SW 1271 (cell line): ENCODE results near the gene GJC1.
"Not testable (repeated sequence)": the region's sequence is repeated elsewhere in the genome, so short reads cannot be mapped to it uniquely, and the experiment has no call there.

Experiments used
- DNase-seq, 2 experiments: peaks; one replicate each; lab custom pipeline; 2025; lab: John Stamatoyannopoulos, UW

Gene GJC1

GRCh38 chr17:44760474-44761308 lies 69.4 kb downstream of the GJC1 start:
- no peak for DNase-seq

GRCh38 chr17:44759916-44760243 lies 70.2 kb downstream of the GJC1 start:
- no peak for DNase-seq

DNA sequence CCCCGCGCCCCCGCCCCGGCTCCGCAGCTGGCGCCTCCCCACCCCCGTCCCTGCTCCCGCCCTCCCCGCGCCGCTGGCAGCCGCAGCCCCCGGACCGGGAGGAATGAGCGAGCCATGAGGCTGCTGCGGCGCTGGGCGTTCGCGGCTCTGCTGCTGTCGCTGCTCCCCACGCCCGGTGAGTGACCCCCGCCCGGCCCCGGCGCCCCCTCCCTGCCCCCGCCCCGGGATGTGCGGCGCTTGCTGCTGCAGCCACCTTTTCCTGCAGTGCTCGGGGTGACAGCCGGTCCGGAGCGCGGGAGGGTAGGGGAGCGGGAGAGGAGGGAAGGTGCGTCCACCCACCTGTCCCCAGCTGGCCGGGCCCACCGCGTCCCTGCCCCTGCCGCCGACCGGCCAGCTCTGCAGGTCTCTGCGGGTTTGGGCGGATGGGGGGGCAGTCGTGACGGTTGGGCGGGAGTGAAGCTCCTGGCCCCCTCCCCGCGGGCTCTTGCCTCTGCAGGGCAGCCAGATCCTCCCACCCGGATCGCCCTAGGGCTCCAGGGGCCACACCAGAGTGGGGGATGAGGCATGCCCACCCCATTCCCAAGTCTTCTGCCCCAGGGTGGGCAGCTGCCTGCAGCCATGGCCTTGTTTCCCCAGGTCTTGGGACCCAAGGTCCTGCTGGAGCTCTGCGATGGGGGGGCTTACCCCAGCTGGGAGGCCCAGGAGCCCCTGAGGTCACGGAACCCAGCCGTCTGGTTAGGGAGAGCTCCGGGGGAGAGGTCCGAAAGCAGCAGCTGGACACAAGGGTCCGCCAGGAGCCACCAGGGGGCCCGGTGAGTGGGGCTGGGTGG lies 70.8 kb downstream of the GJC1 start:
- DNase-seq: no peak

DNA sequence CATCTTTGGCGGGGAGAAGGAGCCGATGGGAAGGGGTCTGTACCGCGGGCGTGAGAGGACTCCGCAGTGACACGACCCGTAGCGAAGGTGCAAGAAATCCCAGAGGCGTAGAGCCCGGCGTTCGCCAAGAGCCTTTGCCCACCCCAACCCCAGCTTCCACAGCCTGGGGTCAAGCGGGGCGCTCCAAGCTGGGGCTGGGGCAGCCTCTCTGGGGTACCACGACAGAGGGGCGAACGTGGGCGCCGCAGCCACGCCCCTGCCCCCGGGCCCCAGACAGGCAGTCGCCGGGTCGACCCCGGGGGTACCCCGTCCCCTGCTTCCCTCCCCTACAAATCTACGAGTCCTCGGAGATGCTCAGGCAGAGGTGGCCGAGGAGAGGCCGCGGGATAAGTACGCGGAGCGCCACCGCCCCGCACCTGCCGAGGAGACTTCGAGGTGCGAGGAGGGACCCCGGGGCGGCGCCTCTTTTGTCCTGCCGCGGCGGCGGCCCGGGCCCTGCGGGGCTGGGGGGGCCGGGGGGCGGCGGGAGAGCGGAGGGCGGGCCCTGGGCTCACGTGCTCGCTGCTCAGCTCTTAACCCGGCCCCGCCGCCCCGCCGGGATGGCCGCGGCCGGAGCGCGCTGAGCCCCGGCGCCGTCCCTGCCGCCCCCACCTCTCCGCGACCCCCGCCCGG lies 71.5 kb downstream of the GJC1 start, which contains the start of gene ADAM11:
TSS of gene ADAM11 (plus strand) at position 575 of the 672 bp plus-strand sequence. CDS start 212 bp downstream, outside the sequence.
- no peak for DNase-seq

DNA sequence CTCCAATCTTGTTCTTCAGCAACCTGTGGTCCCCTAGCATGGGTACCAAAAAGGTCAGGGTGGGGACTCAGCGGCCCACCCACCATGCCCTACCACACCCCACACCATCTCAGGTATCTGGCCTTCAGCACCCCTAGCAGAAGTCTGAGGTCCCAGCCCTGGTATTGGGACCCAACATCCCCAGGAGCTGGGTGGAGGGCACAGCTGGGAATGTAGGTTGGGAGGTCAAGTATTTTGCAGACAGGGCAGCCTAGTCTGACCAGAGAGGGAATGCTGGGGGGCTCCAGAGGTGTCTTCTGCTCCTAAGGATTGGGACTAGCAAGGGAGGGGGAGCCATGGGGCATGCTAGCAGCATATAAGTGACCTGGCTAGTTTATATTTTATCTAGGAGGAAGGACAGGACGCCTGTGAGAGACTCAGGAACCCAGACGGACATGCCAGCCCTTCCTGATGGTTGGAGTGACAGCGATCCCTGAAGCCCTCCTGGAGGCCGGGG lies 72.1 kb downstream of the GJC1 start:
- no peak for DNase-seq

GRCh38 chr17:44757045-44757917 lies 72.8 kb downstream of the GJC1 start:
- no peak for DNase-seq

GRCh38 chr17:44755180-44755579 lies 74.9 kb downstream of the GJC1 start:
- DNase-seq: not testable (repeated sequence)

DNA sequence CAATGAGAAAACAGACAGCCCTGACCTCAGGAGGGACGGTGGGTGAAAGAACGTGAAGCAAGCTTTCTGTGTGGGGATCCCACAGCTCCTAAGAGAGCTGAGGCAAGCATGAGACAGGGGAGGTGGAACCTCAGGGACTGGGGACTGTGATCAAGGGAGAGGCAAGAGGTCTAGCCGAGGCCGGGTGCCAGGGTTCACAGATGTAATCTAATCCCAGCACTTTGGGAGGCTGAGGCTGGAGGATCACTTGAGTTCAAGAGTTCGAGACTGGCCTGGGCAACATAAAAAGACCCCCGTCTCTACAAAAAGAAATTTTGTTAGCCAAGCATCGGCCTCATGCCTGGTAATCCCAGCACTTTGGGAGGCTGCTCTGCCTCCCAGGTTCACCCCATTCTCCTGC lies 75.8 kb downstream of the GJC1 start:
- no peak for DNase-seq

GRCh38 chr17:44752953-44753861 lies 76.9 kb downstream of the GJC1 start:
- DNase-seq: no peak

- no peak for DNase-seq
These were observed 78.3 kb downstream of the GJC1 start for GRCh38 chr17:44751806-44752205.

DNA sequence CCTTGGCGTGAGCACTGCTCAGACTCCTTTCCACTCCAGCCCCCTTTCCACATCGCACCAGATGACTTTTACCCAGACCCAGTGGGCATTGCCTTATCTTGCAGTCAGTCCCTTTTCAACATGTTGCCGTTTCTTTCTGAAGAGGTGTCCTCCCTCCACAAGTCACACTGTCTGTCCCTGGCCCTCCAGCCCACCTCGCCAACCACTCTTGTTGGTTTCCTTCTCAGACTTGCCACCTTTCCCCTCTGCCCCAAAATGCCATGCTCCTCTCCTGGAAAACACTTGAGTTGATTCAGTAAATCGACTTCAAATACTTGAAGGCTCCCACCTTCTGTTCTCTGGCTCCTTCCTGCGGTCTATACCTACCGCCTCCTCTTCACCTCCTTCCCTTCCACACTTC lies 78.8 kb downstream of the GJC1 start:
- DNase-seq: no peak

DNA sequence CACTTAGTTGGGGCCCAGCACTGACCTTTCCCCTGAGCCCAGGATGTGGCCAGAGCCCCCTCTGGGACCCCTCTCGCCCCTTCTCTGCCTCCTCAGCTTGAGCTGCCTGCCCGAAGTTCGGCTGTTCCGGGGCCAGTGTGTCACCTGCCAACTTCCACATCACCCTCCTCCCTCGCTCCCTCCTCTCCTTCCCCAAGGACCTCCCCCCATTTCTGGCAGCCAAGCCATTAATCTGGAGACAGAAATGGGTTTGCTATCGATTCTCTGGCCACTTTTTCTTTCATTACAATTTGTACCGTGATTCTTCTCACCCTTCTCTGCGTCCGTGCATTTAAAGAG lies 80.1 kb downstream of the GJC1 start:
- DNase-seq: no peak

DNA sequence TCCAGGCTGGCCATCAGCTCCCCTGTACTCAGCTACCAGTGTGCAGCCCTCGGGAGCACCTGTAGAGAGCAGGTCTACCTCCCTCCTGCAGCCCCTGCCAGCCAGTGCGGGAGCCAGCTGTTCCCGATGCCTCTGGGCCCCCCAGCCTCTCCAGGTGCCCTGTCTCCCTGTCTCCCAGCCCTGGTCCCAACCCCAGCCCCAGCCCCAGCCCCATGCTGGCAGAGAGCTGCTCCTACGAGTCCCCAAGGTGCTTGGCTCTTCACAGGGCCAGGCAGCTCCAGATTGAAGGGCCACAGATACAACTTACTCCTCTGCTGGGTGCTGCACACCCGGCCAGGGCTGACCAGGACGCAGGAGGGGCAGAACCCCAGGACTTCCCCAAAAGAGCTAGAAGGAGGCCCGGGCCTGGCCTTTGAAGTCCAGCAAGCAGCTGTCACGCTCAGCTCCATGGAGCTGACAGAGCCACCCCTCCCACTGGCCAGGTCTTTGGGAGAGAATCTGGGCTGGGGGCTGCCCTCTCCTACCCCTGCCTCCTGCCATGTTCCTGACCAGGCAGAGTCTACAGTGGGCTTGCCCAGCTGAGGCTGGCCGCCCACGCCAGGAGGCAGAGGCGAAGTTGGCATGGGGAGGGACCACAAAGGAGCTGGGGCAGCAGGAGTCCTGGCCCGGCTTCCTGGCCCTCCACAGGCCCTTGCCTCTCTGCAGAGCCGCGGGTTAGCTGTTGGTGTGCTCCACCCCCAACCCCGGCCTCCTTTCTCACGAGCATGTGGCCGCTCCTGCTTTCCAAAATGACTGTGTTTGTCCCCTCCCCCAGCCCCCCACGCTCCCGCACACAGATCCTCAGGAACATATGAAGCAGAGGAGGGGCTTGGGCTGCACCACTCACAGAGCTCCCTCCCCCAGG lies 80.8 kb downstream of the GJC1 start:
- no peak for DNase-seq
